SK-N-MC (cell line): Measurements from ENCODE around the gene FTCD.

Experiments
- EZH2 ChIP-seq: fragments of 200-600 bp; sonication (generic); IDR thresholded peaks from one replicate; pipeline ENCODE4 v1.6.1; 2017; ENCODE audit warnings: antibody characterized with exemption
- FOXP2 ChIP-seq: optimal IDR thresholded peaks from 2 replicates; pipeline ENCODE3; 2011; ENCODE audit warnings: mild to moderate bottlenecking, moderate library complexity; ENCODE audit not compliant: insufficient read depth; ENCODE audit errors: extremely low read length, control extremely low read depth
- POLR2AphosphoS5 ChIP-seq: IDR thresholded peaks from 2 replicates; pipeline ENCODE4 v1.6.1; 2012; ENCODE audit warnings: mild to moderate bottlenecking, low read depth, low read length, borderline replicate concordance

DNA sequence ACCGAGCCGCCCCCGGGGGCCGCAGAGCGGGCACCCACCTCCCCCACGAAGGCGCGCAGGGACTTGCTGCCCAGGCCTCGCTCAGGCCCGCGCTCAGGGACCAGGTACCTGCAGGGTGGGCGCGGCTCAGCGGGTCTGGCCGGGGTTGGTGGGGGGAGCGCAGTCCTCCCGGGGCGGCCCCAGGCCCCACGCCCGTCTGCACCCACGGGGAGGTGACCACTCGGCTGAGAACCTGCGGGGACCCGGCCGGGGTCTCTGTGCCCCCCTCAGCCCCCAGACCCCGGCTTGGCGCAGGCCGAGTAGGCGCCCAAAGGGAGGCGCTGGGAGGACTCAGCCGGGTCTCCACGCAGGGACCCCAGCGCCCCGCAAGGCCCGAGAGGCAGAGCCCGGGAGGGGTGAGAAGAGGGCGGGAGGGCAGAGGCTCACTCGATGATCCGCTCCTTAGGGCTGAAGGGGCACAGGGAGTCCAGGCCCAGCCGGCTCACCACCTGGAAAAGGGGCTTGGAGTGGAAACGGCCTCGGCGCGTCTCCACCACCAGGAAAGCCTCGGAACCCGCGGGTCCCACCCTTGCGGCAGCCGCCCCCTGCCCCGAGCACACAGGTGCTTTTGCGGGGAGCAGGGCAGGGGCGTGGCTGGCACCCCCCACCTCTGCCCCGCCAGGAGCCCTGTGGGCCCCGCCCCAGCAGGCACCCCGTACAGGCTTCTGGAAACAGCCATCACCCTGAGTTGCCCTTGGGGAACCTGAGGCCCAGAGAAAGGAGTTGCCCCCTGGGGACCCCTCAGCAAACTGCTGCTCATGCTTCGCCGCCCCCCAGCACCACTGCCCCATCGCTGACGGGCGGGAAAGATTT is 9.3 kb downstream of the FTCD start:
- no peak for TF ChIP-seq EZH2
- TF ChIP-seq POLR2AphosphoS5 = no peak
- no peak for TF ChIP-seq FOXP2
